Left lung (tissue), 10 donors: ENCODE measurements around the gene NRTN. TPM values are rescaled to one million over a fixed set of nuclear protein-coding genes. Genes with fewer than 3 reads are reported as not detected.
"Not testable (repeated sequence)": the region's sequence is repeated elsewhere in the genome, so short reads cannot be mapped to it uniquely, and the experiment has no call there.

Experiments
- ATAC-seq: fragments of 200-7000 bp; cut with Tn5 transposase; one replicate; pipeline ENCODE4 v1.9.1; 2020; ENCODE audit warnings: moderate library complexity
- DNase-seq, 4 donors: peaks; one replicate each; pipeline ENCODE4 v3.0.0-alpha.2; 2013 to 2020
- H3K27ac ChIP-seq, 2 donors: fragments of 200-600 bp; sonication (generic) in 1 of 2; one replicate each; pipeline versions ENCODE4 v1.5.0 to v1.8.0; 2020 to 2021
- H3K27me3 ChIP-seq, 2 donors: fragments of 200-600 bp; sonication (generic) in 1 of 2; one replicate each; pipeline versions ENCODE4 v1.5.0 to v1.8.0; 2020 to 2021
- H3K36me3 ChIP-seq, 2 donors: fragments of 200-600 bp; sonication (generic) in 1 of 2; one replicate each; pipeline versions ENCODE4 v1.5.0 to v1.8.0; 2020 to 2021
- H3K4me1 ChIP-seq, 2 donors: fragments of 200-600 bp; one replicate each; pipeline ENCODE4 v1.8.0; 2021
- H3K4me3 ChIP-seq, 2 donors: fragments of 200-600 bp; sonication (generic) in 1 of 2; one replicate each; pipeline versions ENCODE4 v1.5.0 to v1.8.0; 2020 to 2021; ENCODE audit warnings: mild to moderate bottlenecking in 1 of 2
- H3K9me3 ChIP-seq, 2 donors: fragments of 200-600 bp; sonication (generic) in 1 of 2; one replicate each; pipeline versions ENCODE4 v1.5.0 to v1.8.0; 2020 to 2021
- CTCF ChIP-seq, 2 donors: fragments of 200-600 bp; sonication (generic) in 1 of 2; IDR thresholded peaks; one replicate each; pipeline versions ENCODE4 v1.5.0 to v1.8.0; 2021; ENCODE audit warnings: antibody characterized with exemption in 2 of 2
- intact Hi-C, 2 donors: fragments of 100-400 bp; cut with DNase I; formaldehyde crosslinking; loops; one replicate each; pipeline versions ENCODE4 v1.11.2 to v1.14.2; 2022
- polyA plus RNA-seq, 6 donors: library from polyadenylated mRNA; unstranded; fragments of 120-200 nt; gene quantifications; one replicate each; pipeline ENCODE4 v1.2.1, GENCODE V29; 2013; ENCODE audit not compliant: insufficient read length in 6 of 6
- total RNA-seq, 2 donors: library from RNA; stranded (reverse); fragmentation: NEBNext Ultra II Directional; extraction: Animal tissue kit (Norgen Biotek cat#: 25700); gene quantifications; one replicate each; pipeline ENCODE4 v1.2.1, GENCODE V29; 2021
- donor health status: DM: no; HTN: yes; CAD: no.
- donor health status: DM: no; HTN: no; CAD: no.

NRTN gene
- total and polyA plus RNA-seq, 8 donors = 0.93 to 1.9 (median 1.5) TPM

DNA sequence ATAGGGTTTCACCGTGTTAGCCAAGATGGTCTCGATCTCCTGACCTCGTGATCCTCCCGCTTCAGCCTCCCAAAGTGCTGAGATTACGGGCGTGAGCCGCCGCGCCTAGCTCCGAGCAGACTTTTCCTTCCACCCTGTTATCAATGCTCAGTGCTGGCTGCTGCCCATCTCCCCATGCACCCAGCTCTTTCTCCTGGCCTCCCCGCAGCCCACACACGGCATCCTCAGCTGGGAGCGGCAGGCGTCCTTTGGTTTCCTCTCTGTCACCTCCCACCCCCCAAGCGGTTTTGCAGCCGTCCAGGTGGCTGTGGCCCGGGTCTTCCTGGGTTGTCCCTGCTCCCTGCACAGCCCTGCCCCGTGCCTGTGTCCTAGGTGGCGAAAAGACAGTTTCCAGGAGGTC, 32.5 kb upstream of the NRTN start:
- Histone ChIP-seq H3K36me3 (no peaks in the 10 kb centered on the region), H3K4me3 (no peak overlapping the region), H3K27me3 (peaks cover 0 to 12% of the 10 kb centered on the region in 2 donors), H3K4me1 (no peaks in the 10 kb centered on the region), H3K27ac (no peak overlapping the region), H3K9me3 (no peaks in the 10 kb centered on the region)
- no peak for ATAC-seq
- no peak for DNase-seq
- TF ChIP-seq CTCF (IDR thresholded peaks at IDR 0.05) = no peak
- intact Hi-C loops = no loop called here

DNA sequence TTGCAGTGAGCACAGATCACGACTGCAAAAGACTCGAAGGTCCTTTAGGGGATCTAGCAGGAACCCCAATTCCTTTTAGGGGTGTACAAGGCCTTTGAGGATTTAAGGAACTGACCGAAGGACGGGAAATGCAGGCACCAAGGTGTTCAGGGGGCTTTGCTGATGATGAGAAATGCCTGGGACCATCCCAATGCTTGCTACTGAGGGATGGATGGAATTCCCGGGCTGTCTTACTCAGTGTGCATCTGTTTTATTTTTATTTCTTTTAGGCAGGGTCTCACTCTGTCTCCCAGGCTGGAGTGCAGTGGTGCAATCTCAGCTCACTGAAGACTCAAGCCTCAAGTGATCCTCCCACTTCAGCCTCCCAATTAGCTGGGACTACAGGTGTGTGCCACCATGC, 31.6 kb upstream of the NRTN start:
- no peaks in the 10 kb centered on the region for H3K36me3 ChIP-seq
- no peaks in the 10 kb centered on the region for H3K4me1 ChIP-seq
- no peak overlapping the region for H3K27ac ChIP-seq
- no peaks in the 10 kb centered on the region for H3K9me3 ChIP-seq
- ATAC-seq (no peak), DNase-seq (no peak)
- TF ChIP-seq CTCF (IDR thresholded peaks at IDR 0.05) = no peak
- intact Hi-C loops = no loop called here
- peaks cover 0 to 12% of the 10 kb centered on the region in 2 donors for H3K27me3 ChIP-seq
- H3K4me3 ChIP-seq = no peak overlapping the region

GRCh38 chr19:5774921-5775320, 29.9 kb upstream of the NRTN start:
- H3K27me3 ChIP-seq = peaks cover 0 to 12% of the 10 kb centered on the region in 2 donors
- no peaks in the 10 kb centered on the region for H3K4me1 ChIP-seq
- no peaks in the 10 kb centered on the region for H3K36me3 ChIP-seq
- H3K27ac ChIP-seq = no peak overlapping the region
- H3K9me3 ChIP-seq = no peaks in the 10 kb centered on the region
- no peak for TF ChIP-seq CTCF (IDR thresholded peaks at IDR 0.05)
- ATAC-seq = peak; percentile 80
- intact Hi-C loops = no loop called here
- no peak overlapping the region for H3K4me3 ChIP-seq
- DNase-seq = peak in 1 of 4 donors; percentile 45

DNA sequence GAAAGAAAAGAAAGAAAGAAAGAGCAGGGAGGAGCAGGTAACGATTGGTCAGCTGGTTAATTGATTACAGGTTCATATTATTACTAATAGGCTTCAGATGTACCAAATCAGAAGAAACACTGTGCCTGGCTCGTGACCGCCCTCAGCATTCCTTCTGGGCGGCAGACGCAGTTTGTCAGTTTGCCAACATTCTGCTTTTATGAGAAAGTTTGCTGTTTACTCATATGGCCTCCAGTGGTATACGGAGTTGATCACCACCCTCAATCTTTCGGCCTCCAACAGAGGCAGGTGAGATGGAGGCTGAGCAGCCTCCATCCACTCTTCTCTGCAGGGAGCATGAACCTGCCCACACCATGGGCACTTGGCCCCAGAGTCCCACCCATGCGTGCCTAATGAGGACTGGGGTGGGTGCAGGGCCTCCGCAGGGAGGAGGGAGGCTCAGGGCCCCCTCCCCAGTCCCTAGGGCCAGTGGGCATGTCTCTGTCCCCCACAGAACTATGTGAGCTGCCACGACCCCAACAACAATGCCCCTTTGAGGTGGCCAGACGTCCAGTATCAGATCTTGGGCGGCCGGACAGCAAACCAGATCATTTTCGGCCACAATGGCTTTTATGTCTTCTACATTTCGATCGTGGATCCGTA, 29.1 kb upstream of the NRTN start:
- Histone ChIP-seq H3K4me1 (no peaks in the 10 kb centered on the region), H3K4me3 (no peak overlapping the region), H3K27ac (no peak overlapping the region), H3K27me3 (peaks cover 0 to 12% of the 10 kb centered on the region in 2 donors), H3K36me3 (no peaks in the 10 kb centered on the region), H3K9me3 (no peaks in the 10 kb centered on the region)
- no peak for DNase-seq
- intact Hi-C loops = no loop called here
- no peak for TF ChIP-seq CTCF (IDR thresholded peaks at IDR 0.05)
- no peak for ATAC-seq

DNA sequence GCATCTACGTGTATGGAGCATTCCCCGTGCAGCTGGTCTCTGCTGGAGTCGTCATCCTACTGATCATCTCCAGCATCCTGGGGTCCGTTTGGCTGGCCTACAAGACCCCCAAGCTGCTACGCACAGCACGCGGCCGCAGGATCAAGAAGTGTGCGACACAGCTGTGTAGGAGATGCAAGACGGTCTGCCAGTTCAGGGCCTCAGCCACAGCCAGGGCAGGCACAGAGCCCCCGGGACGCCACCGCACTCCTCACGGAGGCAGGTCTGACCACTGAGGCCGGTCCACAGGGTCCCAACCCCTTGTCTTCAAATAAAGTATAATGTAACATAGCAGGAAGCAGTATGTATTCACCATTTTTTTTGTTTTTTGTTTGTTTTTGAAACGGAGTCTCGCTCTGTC, 26.5 kb upstream of the NRTN start:
- H3K27me3 ChIP-seq = peaks cover 0 to 2% of the 10 kb centered on the region in 2 donors
- H3K9me3 ChIP-seq = no peaks in the 10 kb centered on the region
- DNase-seq = peak in 1 of 4 donors; percentile 76
- H3K4me1 ChIP-seq = no peaks in the 10 kb centered on the region
- ATAC-seq = no peak
- intact Hi-C loops = no loop called here
- peaks cover 0 to 10% of the 10 kb centered on the region in 2 donors for H3K36me3 ChIP-seq
- no peak overlapping the region for H3K4me3 ChIP-seq
- no peak overlapping the region for H3K27ac ChIP-seq
- no peak for TF ChIP-seq CTCF (IDR thresholded peaks at IDR 0.05)

- H3K4me1 ChIP-seq, H3K27me3 ChIP-seq, intact Hi-C loops, H3K27ac ChIP-seq, ATAC-seq, DNase-seq, H3K4me3 ChIP-seq, H3K9me3 ChIP-seq: not testable (repeated sequence)
- peaks cover 0 to 34% of the 10 kb centered on the region in 2 donors for H3K36me3 ChIP-seq
Observed at GRCh38 chr19:5780916-5781315, 24.0 kb upstream of the NRTN start.
